ENCODE measurements around the gene GPC6.

Gene GPC6

DNA sequence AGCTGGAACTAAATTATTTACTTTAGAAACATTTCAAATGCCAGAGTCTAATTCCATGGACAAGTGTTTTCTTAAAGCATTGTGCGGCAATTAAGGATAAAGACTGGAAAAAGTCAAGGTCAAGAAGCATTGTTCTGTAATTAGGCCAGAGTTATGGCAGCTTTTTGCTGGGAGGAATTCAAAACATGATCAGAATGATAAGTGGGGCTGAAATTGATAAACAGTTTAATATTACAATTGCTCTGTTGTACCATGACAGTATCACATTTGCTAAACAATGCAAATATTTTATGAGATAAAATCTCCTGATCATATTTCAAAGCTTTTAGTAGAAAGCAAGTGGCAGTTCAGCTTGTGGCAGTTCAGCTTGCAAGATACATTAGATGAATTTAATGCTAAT lies 513.7 kb downstream of the GPC6 start:
- DNase-seq (ENCODE audit: low read depth) = no peak

DNA sequence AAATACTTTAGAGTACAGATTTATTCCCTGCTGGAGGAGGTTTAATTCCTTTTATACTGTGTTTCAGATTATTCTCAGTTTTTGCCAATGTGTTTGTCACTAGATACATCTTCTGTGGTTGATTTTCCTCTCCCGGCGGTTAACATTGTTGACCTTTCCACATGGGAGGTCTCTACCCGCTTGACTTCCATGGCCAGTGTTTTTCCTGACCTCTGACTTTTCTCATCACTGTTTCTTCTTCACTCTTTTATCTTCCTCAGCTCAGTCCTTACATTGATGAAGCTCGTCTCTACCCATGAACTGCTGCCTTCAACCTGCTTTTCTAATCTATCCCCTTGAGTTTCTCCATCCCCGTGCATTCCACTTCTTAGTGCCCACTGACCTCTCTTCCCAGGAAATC lies 517.4 kb downstream of the GPC6 start:
- DNase-seq (ENCODE audit: low read depth) = no peak

DNA sequence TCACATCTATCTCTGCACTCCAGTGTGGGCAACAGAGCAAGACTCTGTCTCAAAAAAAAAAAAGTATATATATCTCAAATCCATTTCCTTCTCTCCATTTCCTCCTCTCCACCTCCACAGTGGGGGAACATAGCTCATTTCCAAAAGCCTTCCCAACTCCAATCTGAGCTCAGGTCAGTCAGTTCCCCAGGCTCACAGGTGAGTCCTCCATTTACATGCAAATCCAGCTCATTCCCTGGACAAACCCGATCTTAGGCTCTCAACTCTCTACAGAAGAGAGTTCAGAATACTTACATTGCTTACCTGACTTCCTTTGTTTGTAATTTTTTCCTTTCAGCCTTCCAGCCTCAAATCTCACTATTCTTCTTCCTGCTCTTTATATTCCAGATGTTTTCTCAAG lies 518.3 kb downstream of the GPC6 start:
- no peak for DNase-seq (ENCODE audit: low read depth)

DNA sequence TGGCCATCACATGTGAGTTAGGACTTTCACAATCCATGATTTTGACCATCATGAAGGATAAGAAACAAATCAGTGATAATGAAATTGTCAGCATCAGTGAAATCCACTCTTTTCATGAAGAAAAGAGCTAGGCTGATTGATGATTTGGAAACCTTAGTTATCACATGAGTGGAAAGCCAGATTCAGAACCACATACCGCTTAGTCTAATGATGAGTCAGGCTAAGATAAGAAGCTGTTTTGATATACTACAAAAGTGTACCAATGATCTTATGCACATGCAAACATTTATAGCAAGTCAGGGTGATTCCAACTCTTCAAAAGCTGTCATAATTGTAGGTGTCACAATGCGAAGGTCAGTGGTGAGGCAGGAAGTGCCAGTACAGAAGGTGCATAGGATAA lies 519.3 kb downstream of the GPC6 start:
- no peak for DNase-seq (ENCODE audit: low read depth)

DNA sequence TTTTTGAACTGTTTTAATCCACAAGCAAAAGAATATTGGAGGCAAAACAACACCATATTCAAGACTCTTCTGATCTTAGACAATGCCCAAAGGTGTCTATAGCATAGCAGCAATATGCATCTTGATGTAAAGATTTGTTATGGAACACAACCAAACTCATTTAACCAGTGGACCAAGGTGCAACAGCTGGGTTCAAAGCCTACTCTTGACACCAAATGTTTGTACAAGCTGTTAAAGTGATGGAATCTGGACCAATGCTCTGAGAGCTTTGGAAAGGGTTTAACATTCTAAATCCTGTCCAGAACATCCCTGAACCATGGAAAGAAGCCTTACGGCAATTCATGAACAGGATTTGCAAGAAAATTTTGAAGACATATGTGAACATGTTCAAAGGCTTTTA lies 520.0 kb downstream of the GPC6 start:
- DNase-seq (ENCODE audit: low read depth) = no peak

DNA sequence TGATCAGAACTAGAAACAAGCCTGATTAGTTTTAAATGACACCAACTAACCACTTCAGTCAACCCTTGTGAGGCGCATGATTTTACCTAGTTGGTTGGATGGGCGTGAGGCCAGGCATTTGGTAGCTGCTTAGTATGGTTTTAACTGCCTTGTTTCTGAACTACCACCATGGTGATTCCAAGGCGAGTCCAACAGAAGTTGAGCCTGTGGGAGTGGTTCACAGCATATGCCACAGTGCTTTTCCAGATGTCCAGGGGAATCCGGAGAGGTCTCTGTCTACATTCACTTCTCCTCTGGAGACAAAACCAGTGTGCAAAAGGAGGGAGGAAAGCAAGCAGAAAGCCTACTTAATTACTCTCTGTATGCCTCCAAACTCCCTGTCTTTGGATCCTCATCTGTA lies 524.1 kb downstream of the GPC6 start:
- no peak for DNase-seq (ENCODE audit: low read depth)

DNA sequence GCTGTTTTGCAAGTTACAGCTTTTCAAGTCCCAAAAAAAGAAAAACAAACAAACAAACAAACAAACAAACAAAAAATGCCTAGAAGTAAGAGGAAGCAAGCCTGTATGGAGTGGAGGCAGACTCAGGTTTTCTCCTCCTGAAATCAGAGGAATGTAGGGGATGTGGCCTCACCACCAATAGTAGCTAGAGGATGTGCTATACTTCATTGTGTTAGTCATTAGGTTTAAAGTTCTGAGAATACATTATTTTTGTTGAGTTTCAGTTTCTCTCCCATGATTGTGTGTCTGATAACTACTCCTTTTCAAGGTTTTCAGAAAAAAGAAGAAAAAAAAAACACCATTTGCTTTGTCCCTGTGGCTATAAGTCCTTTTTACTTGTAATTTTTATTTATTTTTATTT lies 524.5 kb downstream of the GPC6 start:
- no peak for DNase-seq (ENCODE audit: low read depth)

DNA sequence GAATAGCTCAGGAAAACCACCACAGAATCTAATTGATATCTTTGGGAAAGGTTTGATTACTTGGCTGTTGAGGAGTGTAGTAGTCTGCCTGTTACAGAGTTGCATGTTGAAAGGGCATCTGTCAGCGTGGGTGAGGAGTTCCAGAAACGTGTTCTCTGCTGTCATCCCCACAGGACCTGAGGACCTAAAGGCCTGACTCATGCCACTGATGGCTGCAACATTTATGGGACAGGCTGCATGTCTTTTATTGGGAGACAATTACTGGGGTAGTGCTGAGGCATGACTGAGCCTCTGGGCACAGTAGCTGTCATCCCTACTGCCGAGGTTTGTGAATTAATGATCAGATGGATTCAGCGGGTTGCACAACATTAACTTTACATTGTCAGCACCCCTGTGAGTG lies 525.9 kb downstream of the GPC6 start:
- DNase-seq (ENCODE audit: low read depth) = no peak

DNA sequence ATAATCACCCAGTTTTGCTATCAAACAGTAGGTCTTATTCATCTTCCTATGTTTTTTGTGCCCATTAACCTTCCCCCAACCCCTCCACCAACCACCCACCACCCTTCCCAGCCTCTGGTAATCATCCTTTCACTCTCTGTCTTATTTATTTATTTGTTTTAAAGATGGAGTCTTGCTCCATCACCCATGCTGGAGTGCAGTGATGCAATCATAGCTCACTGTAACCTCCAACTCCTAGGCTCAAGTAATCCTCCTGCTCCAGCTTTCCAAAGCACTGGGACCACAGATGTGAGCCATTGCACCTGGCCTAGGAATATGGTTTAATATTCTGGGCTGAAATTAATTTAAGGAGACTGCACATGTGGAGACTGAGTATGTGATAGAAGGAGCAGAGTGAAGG lies 527.0 kb downstream of the GPC6 start:
- DNase-seq (ENCODE audit: low read depth) = no peak

DNA sequence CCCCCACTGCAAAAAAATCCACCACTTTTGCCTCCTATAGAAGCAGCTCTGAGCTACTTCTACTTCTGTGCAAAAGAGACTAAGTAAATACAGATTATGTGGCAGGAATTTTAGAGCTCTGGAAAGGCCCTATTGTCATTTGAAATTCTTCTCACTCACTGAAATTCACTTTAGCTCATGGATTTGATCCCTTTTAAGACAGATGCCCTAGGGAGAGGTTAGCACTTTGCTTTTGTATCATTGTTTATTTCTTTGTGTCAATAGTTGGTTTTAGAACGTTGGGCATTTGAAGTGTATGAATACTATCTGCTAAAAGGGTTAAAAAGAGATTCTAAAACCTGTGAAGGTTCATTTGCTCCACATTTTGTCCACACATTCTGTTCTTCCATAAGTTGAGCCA lies 528.7 kb downstream of the GPC6 start:
- no peak for DNase-seq (ENCODE audit: low read depth)

DNA sequence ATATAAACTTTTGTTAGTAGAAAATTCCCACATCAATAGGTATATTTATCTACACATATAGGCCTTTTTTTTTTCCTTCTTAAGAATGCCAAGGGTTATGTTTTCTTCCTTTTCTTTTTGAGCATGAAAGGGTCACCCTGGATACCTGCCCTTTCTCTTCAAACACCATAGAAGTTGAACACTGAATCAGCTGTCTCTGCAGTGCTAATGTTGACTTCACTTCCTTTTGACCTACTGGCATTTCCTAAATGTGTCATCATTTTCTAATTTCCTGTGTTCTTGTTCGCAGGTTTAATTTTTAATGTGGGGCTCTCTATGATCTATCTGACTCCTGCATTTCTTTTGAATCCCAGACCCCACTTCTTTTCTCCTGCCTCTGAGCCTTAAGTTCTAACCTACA lies 532.0 kb downstream of the GPC6 start:
- DNase-seq (ENCODE audit: low read depth) = no peak

DNA sequence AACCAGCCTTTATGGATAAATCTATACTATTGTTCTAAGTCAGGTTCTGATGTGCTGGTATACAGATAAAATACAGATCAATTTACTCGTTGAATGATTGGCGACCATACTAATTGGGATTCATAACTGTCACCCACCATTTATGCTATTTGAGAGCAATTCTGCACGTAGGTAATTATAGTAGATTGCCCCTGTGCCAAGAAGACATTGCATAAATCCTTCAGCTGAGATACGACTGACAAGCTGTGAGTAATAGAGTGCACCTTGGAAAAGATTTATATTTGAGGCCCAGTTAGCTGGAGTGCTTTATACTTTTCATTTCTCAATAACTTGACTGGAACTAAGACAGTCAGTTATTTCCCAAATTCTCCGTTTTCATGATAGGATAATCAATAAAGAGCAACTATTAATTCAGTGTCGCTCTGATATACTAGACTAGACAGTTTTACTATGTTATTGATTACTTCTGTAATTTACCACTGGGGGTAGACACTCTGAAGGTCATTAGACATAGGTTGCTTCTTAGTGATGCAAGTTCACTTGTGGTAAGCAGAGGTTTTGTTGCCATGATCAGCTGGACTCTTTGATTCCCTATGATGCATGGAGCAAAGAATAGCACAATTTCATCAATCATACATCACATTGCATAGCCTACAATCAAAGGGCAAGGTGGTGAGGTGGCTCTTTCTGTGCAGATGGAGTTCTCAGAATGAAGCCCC lies 536.3 kb downstream of the GPC6 start:
- no peak for DNase-seq (ENCODE audit: low read depth)

DNA sequence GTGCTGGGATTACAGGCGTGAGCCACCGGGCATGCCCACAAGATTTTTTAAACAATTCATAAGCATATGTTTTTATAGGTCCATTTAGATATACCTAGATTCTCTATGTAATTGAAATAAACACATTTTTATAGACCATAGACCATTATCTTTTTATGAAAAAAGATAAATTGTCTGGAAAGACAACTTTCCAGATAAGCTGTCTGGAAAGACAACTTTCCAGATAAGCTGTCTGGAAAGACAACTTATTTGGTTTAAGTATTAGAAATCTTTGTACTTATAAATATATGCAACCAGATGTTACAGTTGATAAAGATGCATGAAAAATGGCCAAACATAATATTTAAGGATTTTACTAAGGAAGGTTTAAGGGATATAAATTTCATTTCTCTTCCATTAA lies 538.5 kb downstream of the GPC6 start:
- DNase-seq (ENCODE audit: low read depth) = no peak

DNA sequence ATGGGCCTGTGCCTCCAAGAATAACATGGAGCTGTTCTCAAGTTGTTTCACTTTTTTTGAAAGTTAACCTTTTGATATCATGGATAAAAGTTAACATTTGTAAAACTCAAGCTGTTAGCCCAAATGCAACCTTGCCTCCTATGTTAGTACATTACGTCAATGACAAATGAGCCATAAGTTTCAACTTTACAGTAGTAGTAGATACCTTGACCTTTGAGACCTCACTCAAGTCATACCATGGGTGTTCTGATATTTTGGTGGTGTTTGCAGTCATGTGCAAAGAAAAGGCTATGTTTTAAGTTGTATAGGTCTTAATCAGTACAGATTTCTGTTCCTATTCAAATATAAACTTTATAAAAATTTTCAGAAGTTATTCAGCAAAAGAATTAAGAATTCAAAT lies 539.2 kb downstream of the GPC6 start:
- no peak for DNase-seq (ENCODE audit: low read depth)

DNA sequence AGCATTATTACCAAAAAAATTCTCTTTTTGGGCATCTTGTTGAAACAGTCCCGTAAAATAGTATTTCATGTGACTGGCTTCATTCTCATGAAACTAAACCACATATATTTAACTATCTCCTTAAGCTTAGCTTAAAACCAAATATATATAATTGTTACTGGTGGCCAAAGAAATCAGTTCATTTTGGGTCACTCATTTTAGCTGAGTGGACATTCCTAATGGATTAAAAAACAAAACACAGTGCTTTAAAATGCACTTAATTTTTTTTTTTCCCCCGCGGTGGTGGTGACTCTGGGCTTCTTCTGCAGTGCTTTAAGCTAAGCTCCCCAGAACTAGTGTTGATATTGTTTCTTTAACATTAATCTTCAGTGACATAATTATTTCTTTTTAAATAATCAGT lies 540.1 kb downstream of the GPC6 start:
- DNase-seq (ENCODE audit: low read depth) = no peak

DNA sequence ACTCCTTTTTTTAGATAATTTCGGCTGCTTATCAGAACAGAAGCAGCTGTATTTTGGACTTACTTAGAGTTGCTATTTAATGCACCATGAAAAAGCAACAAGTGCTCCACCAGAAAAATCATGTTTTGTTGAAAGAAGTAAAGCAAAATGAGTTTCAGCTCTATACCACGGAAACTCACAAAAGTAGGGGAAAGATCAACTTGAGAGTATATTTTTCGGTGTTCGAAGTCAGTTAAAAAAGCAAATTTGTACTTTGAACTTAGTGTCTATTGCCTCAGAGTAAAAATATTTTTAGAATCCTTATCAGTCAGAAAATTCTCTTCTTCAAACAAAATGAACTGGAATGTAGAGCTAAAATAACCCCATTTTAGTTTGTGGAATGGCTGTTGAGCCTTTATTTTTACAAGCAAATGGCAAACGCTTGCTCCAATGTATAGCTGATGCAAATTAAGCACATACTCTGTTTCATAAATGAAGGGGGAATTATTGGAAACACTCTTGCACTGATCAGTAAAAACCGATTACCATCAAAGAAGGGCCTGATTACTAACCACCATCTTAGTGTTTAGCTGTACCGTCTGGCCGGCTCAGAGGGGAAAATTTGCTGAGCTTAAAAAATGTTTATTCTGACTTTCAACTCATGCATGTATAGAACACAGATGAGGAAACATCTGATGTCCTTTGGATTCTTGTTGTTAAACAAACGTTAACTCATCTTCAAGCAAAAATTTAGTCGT lies 540.7 kb downstream of the GPC6 start:
- no peak for DNase-seq (ENCODE audit: low read depth)

DNA sequence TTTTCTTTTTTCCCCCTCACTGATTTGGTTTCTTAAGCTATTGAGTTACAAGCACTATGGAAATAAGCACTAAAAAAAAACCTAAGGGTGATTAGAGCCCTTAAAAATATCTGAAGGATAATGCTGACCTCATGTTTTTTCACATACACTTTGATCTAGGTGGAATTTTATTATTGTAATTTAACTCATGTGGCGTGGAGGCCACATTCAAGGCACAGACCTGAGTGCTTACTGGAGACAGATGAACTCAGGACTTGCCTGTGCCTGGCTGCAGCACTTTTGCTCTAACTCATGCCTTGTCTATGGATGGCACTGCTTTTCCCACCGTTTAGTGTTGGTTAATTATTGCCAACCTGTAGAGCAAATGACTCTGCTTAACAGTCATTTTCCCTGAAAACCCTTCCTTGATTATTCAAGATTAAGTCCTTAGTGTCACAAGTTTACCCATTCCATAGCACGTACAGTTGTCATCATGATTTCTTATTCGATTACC lies 541.4 kb downstream of the GPC6 start:
- no peak for DNase-seq (ENCODE audit: low read depth)

DNA sequence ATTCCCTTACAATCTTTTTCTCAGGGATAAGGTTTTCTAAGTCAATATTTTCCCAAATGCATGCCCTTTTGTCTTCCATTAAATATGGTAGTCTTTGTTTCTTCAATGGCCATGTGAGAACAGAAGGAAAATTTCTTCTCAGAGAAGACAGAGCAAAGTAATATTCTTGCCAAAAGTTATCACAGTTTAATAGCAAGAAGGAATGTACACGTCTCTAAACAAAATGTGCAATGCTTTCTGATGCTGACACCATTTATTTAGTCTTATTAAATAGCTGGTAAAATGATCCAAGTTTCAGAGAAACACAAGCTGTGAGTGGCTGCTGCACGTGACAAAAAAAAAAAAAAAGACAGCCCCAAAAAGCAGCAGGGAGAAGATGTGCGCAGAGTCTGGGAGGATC lies 542.5 kb downstream of the GPC6 start:
- no peak for DNase-seq (ENCODE audit: low read depth)

DNA sequence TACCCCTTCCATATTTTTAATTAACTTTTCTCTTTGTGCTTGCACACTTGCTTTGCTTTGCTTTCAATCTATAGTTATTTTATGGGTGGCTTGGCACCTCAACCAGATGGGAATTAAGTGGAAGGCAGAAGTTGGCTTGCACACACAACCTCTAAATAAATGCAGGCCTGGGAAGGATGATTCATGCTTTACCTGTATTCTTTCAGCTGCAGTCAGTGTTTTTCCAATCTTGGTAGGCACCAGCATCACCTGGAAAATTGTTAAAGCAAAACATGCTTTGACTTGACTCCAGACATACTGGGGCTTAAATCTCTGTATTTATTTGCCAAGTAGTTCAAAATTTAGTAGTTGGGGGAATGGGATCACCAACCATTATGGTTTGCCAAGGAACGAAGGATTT lies 543.0 kb downstream of the GPC6 start:
- no peak for DNase-seq (ENCODE audit: low read depth)

DNA sequence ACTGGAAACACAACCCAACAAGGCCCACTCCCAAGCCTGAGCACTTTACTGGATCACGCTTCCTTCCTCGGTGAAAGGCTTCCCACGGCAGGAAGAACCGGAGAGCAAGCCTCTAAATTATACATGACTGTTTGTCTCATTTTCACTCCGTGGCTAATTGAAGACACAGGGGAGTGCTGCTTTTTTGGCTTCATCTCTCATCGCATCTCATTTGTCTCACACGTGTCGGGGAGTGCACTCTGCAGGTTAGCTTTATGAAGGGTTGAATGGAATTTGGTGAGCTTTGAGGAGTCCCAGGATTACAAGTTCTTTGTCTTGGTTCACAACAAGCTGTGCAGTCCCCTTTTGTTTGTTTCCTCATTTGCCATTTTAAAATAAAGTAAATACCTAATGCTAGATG lies 544.6 kb downstream of the GPC6 start:
- DNase-seq (ENCODE audit: low read depth) = no peak

DNA sequence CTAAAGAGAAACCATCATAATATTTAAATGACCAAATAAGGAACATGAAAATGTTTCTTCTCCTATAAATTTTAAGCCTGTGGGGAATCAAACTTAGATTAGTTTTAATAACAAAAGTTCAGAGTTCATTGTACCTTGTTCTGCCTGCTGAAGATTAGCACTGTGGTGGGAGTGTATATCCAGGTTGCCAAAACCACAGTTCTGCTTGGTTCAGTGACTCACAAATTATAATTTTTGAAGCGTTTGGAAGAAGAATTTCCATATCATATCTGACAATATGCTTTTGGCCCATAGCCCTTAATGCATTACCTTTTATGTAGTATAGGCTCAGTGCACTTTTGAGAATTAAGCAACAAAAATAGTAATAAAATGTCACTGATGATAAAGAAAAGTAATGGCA lies 545.2 kb downstream of the GPC6 start:
- DNase-seq (ENCODE audit: low read depth) = no peak

DNA sequence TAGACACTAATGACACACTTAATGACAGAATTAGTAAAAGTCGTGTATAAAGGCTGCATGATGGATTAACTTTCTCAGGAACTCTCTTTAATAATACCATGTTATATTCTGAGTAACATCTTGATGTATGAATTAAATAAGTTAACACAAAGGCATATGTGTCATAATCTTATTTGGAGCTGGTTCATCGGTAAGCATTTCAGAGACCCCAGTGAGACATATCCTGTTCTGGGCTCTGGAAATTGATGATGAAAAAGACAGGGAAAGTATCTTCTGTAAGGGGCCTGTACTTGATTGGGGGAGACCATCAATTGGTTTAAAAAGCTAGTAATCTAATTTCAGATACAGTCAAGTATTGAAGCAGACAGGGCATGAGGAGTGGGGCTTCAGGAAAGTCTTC lies 547.9 kb downstream of the GPC6 start:
- no peak for DNase-seq (ENCODE audit: low read depth)

DNA sequence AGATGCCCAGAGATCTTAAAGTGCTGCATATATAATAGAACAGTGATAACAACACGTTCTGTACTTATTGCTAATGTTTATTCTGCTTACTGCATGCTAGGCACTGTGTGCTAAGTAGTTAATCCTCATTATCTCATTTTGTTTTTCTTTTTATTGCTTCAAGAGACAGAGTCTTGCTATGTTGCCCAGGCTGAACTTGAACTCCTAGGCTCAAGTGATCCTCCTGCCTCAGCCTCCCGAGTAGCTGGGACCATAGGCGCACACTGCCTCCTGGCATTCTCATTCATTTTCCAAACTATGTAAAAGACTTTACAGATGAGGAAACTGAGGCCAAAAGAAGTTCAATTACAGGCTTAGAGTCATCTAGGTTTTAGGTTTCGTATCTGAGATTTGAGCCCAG lies 548.4 kb downstream of the GPC6 start:
- DNase-seq (ENCODE audit: low read depth) = no peak
